ENCODE data around the gene KLK3.
"Not testable (repeated sequence)": the region's sequence is repeated elsewhere in the genome, so short reads cannot be mapped to it uniquely, and the experiment has no call there.

The KLK3 gene

DNA sequence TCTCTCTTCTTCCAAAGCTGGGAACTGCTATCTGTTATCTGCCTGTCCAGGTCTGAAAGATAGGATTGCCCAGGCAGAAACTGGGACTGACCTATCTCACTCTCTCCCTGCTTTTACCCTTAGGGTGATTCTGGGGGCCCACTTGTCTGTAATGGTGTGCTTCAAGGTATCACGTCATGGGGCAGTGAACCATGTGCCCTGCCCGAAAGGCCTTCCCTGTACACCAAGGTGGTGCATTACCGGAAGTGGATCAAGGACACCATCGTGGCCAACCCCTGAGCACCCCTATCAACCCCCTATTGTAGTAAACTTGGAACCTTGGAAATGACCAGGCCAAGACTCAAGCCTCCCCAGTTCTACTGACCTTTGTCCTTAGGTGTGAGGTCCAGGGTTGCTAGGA lies 5.1 kb downstream of the KLK3 start:
- DNase-seq (ENCODE audit: extremely low read depth in 1 of 2, low read depth in 1 of 2): no peak

- DNase-seq (ENCODE audit: extremely low read depth in 1 of 2, low read depth in 1 of 2): no peak
Measured at GRCh38 chr19:50861010-50861409, 6.3 kb downstream of the KLK3 start.

- DNase-seq (ENCODE audit: extremely low read depth in 1 of 2, low read depth in 1 of 2): no peak
Measured at GRCh38 chr19:50861496-50862286, 7.0 kb downstream of the KLK3 start.

- no peak for DNase-seq (ENCODE audit: extremely low read depth in 1 of 2, low read depth in 1 of 2)
Measured at GRCh38 chr19:50869479-50869878, 14.8 kb downstream of the KLK3 start.

DNA sequence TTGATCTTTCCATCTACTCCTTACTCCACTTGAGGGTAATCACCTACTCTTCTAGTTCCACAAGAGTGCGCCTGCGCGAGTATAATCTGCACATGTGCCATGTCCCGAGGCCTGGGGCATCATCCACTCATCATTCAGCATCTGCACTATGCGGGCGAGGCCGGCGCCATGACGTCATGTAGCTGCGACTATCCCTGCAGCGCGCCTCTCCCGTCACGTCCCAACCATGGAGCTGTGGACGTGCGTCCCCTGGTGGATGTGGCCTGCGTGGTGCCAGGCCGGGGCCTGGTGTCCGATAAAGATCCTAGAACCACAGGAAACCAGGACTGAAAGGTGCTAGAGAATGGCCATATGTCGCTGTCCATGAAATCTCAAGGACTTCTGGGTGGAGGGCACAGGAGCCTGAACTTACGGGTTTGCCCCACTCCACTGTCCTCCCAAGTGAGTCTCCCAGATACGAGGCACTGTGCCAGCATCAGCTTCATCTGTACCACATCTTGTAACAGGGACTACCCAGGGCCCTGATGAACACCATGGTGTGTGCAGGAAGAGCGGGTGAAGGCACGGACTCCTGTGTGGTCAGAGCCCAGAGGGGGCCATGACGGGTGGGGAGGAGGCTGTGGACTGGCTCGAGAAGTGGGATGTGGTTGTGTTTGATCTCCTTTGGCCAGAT lies 15.8 kb downstream of the KLK3 start:
- no peak for DNase-seq (ENCODE audit: extremely low read depth in 1 of 2, low read depth in 1 of 2)

DNA sequence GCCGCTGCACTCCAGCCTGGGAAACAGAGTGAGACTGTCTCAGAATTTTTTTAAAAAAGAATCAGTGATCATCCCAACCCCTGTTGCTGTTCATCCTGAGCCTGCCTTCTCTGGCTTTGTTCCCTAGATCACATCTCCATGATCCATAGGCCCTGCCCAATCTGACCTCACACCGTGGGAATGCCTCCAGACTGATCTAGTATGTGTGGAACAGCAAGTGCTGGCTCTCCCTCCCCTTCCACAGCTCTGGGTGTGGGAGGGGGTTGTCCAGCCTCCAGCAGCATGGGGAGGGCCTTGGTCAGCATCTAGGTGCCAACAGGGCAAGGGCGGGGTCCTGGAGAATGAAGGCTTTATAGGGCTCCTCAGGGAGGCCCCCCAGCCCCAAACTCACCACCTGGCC lies 18.3 kb downstream of the KLK3 start, which contains the start of gene KLK2:
Gene KLK2 (plus strand): TSS at position 384 of the 400 bp plus-strand sequence. CDS start 35 bp downstream, outside the sequence.
- no peak for DNase-seq (ENCODE audit: extremely low read depth in 1 of 2, low read depth in 1 of 2)

DNA sequence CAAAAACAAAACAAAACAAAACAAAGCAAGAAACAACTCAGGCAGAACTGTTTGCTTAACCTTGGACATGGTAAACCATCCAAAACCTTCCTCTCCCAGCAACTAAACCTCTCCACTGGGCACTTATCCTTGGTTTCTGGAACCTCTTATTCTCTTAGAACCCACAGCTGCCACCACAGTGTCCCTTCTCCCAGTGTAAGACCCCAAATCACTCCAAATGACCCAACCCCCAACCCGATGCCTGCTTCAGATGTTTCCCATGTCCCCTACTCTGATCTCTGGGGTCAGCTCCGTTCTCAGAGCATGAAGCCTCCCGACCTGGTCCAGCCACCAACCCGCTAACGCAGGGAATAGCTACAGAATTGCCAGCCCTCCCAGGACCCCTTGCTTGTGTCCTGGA lies 19.5 kb downstream of the KLK3 start:
- DNase-seq (ENCODE audit: extremely low read depth in 1 of 2, low read depth in 1 of 2): no peak

GRCh38 chr19:50875795-50876422 lies 21.2 kb downstream of the KLK3 start:
- no peak for DNase-seq (ENCODE audit: extremely low read depth in 1 of 2, low read depth in 1 of 2)

DNA sequence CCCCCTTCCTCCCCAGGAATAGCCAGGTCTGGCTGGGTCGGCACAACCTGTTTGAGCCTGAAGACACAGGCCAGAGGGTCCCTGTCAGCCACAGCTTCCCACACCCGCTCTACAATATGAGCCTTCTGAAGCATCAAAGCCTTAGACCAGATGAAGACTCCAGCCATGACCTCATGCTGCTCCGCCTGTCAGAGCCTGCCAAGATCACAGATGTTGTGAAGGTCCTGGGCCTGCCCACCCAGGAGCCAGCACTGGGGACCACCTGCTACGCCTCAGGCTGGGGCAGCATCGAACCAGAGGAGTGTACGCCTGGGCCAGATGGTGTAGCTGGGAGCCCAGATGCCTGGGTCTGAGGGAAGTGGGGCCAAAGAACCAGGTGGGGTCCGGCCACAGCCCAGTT lies 21.7 kb downstream of the KLK3 start:
- no peak for DNase-seq (ENCODE audit: extremely low read depth in 1 of 2, low read depth in 1 of 2)

GRCh38 chr19:50877338-50877737 lies 22.6 kb downstream of the KLK3 start:
- no peak for DNase-seq (ENCODE audit: extremely low read depth in 1 of 2, low read depth in 1 of 2)

GRCh38 chr19:50878851-50879250 lies 24.1 kb downstream of the KLK3 start:
- DNase-seq (ENCODE audit: extremely low read depth in 1 of 2, low read depth in 1 of 2): no peak

DNA sequence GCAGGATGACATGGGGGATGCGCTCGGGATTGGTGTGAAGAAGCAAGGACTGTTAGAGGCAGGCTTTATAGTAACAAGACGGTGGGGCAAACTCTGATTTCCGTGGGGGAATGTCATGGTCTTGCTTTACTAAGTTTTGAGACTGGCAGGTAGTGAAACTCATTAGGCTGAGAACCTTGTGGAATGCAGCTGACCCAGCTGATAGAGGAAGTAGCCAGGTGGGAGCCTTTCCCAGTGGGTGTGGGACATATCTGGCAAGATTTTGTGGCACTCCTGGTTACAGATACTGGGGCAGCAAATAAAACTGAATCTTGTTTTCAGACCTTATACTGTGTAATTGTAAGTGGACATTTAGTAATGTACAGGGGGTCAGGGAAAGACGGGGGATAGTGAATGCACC lies 25.5 kb downstream of the KLK3 start:
- no peak for DNase-seq (ENCODE audit: extremely low read depth in 1 of 2, low read depth in 1 of 2)

DNA sequence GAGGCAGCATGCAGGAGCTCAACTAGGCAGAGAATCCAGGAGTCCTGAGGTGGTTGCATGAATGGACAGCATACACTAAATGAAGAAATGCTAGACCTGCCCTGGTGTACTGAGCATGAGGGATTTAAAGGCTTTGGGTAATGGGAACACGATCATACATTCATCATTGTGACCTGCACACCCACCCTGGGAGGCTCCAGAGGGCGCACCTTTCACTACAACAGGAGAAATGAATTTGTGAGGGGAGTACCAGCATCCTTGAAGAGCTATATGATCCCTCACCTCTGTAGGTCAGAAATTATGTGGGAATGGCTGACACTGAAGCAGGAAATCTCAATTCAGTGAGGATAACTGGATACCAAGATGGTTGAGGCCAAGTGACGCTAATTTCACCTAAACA lies 27.5 kb downstream of the KLK3 start:
- no peak for DNase-seq (ENCODE audit: extremely low read depth in 1 of 2, low read depth in 1 of 2)

DNA sequence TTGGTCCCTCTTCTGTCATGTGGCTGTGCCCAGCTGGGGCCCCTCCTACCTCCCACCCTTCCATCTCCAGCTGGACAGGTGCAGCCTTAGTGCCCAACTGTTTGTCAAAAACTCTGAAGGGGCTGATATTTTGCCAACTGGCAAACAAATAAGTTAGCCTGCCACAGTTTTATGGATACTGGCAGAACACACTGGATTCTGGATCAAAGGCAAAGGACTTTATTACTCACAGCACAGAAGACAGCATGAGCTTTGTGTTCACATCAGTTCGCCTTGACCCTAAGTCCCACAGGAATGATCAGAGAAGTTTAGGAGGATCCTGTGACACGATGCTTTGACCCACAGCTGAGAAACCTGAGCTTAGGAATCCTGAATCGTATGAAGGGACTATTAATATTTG lies 34.9 kb downstream of the KLK3 start:
- no peak for DNase-seq (ENCODE audit: extremely low read depth in 1 of 2, low read depth in 1 of 2)

DNA sequence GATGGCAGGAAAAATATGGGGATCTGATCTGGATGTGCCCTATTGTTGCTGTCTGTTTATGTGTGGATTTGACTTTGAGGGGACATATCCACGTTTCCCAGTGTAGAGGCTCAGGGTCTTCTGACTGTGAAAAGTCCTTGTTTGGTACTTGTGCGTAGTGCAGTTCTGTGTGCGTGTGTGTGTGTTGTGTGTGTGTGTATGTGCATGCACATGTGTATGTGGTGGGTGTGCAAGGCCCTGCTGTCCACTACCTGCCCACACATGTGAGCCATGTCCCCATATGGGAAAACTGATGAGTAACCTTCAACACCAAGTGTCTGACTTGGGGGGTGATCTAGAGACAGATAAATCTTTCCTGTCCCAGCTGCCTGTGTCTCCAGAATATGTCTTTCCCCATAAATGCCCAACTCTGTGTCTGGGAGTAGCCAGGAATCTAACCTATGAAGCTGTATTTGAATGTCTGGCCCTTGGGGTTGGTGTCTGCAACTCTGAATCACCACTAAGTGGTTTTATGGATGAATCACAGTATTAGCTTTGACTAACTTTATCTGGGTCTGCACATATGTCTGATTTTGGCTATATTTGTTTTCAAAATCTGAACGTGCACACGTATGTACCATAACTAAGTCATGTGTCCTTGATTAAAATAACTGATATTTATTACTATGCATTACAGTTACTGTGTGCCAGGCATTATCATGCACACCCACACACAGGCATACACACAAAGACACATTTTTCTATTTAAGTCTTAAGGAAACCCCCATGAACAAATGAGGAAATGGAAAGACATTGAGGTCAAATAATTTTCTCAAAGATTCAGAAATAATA lies 35.9 kb downstream of the KLK3 start:
- no peak for DNase-seq (ENCODE audit: extremely low read depth in 1 of 2, low read depth in 1 of 2)

GRCh38 chr19:50891253-50891625 lies 36.5 kb downstream of the KLK3 start:
- no peak for DNase-seq (ENCODE audit: extremely low read depth in 1 of 2, low read depth in 1 of 2)

DNA sequence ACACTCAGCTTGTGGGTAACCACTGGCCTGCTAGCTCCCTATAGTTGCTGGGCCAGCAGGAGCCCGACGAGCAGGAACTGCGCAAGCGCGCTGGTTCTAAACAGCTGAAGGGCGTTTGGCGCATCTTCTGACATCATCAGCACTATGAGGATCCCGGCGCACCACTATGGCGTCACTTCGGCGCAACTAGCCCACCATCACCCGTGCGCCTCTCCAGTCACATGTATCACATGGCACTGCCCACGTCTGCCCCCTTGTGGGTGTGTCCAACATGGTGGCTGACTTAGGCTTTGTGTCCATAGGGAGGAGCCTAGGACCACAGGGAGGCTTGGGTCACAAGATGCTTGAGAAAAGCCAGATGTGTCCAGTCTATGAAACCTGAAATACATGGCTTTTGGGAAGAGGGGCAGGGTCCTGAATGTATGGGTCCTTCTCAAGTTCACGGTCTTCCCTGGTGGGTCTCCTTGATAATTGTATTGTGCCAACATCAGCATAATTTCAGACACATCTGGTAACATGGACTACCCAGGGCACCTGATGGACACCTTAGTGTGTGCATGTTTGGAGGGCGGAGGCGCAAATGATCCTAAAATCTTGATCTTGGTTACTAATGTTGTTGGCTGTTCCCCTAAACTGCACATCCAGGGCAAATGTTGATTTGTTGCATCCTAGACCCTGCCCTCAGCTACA lies 38.5 kb downstream of the KLK3 start:
- no peak for DNase-seq (ENCODE audit: extremely low read depth in 1 of 2, low read depth in 1 of 2)

DNA sequence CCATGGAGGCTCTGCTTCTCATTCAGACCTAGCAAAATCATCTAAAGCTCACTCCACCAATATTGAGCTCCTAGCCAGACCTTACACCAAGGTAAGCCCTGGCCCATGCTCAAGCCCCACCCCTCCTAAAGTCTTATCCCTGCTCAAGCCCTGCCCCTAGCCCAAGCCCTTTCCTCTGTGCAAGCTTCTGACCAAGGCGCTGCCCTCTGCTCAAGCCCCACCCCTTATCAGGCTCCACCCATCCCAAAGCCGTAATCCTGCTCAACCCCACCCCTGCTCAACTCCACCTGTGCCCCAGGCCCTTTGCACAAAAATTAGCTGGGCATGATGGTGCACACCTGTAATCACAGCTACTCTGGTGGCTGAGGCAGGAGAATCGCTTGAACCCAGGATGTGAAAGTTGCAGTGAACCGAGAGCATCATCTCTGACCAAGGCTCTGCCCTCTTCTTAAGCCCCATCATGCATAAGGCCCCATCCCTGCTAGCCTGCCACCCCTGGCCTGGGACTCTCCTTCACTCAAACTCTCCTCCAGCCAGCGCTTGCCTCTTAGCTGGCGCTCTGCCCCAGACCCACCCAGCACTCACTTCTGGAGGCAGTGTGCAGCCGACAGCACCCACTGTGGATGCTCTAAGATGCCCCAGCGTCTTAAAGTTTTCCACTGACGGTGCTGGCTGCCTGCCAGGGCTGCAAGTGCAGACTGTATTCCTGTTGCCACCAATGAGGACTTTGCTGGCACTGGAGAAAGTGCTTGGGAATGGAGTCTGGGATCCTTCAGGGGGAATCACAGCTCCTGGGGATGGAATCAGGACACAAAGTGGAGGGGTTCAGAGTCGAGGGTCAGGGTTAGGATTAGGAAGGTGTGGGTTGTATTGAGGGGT lies 40.0 kb downstream of the KLK3 start:
- DNase-seq (ENCODE audit: extremely low read depth in 1 of 2, low read depth in 1 of 2): no peak

GRCh38 chr19:50896089-50896590 lies 41.4 kb downstream of the KLK3 start:
- DNase-seq (ENCODE audit: extremely low read depth in 1 of 2, low read depth in 1 of 2): not testable (repeated sequence)
